Activated T-helper 17 cell treated with anti-CD3 and anti-CD28 coated beads, Interleukin-2, amount 50 U/mL, for 72 hours (primary cell): ENCODE measurements around the gene ENTREP1. TPM values are rescaled to one million over a fixed set of nuclear protein-coding genes. Genes with fewer than 3 reads are reported as not detected.
"Not testable (repeated sequence)": the region's sequence is repeated elsewhere in the genome, so short reads cannot be mapped to it uniquely, and the experiment has no call there.

Experiments used
- ATAC-seq: fragments of 150-1000 bp; cut with Tn5 transposase; replicated peaks from 2 replicates; pipeline ENCODE4 v1.10.0; 2021; ENCODE audit warnings: mild to moderate bottlenecking, moderate library complexity
- H3K27ac Mint-ChIP-seq: one replicate; pipeline ENCODE4 v1.8.0; 2022; ENCODE audit warnings: mixed read lengths
- H3K27me3 Mint-ChIP-seq: one replicate; pipeline ENCODE4 v1.8.0; 2022; ENCODE audit warnings: mixed read lengths
- H3K36me3 Mint-ChIP-seq: one replicate; pipeline ENCODE4 v1.8.0; 2022; ENCODE audit warnings: low read depth, mild to moderate bottlenecking, mixed read lengths
- H3K4me1 Mint-ChIP-seq: one replicate; pipeline ENCODE4 v1.8.0; 2022; ENCODE audit warnings: mixed read lengths
- H3K4me3 Mint-ChIP-seq: one replicate; pipeline ENCODE4 v1.8.0; 2022; ENCODE audit warnings: mild to moderate bottlenecking, mixed read lengths
- H3K9me3 Mint-ChIP-seq: one replicate; pipeline ENCODE4 v1.8.0; 2022; ENCODE audit warnings: mixed read lengths
- total RNA-seq, 2 donors: library from RNA; stranded (reverse); gene quantifications; one replicate each; pipeline ENCODE4 v1.2.3, GENCODE V29; 2022

Gene ENTREP1
- total RNA-seq, 2 donors from 2014 or later = not detected

DNA sequence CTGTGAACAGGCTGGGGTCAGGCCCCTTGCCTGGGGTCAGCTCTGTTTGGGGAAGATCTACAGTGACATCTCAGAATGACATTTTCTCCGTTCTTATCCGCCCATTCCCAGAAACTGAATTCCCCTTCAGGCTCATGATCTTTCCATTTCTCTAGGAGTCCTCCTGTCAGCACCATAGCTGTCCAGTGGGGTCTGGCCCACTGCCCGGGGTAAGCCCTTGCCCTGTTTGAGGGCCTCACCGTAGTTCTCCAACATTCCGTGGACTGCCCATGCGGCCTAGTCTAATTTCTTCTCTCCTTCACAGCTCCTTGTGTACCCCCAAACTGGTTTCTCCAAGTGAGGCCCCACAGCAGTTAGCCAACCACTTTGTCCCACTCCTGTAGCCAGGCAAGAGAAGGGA lies 68.4 kb downstream of the ENTREP1 start:
- ATAC-seq = no peak
- no peak overlapping the region for H3K4me3 Mint-ChIP-seq
- no peaks in the 10 kb centered on the region for H3K36me3 Mint-ChIP-seq
- H3K27ac Mint-ChIP-seq = no peak overlapping the region
- H3K27me3 Mint-ChIP-seq = peaks cover 20% of the 10 kb centered on the region
- no peaks in the 10 kb centered on the region for H3K9me3 Mint-ChIP-seq
- H3K4me1 Mint-ChIP-seq = no peaks in the 10 kb centered on the region

DNA sequence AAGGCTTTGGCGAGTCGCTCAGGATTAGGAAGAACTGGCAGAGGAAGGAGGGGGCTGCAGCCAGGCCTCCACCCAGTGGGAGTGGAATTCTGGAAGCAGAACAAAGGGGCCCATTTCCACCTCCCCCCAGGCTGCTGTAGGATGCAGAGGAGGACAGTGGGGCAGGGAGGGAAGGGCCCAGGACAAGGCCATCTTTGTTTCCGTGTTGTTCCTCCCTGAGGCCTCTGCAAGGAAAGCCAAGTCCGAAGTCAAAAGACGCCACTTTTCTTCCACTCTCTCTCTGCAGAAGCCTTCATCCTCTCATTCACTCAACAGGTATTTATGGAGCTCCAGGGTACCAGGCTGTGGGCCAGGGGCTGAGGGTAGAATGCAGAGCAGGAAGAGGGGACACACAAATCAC lies 70.7 kb downstream of the ENTREP1 start:
- no peak for ATAC-seq
- Mint-ChIP-seq H3K27ac (no peak overlapping the region), H3K36me3 (no peaks in the 10 kb centered on the region), H3K4me1 (no peaks in the 10 kb centered on the region), H3K27me3 (peaks cover 15% of the 10 kb centered on the region), H3K4me3 (no peak overlapping the region), H3K9me3 (no peaks in the 10 kb centered on the region)

DNA sequence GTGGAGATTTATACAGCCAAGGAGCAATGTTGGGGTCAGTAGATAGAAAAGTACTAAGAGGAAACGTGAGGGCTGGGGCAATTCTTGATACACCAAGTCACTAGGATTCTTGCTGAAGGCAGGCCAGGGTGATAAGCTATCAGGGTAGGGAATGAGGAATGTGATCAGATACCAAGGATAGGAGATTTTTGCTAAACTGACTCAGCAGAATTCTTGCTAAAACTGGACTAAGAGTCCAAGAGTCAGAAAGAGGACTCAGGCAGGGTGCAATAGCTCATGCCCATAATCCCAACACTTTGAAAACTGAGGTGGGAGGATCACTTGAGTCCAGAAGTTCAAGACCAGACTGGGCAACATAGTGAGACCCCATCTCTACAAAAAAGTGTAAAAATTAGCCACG lies 71.7 kb downstream of the ENTREP1 start:
- ATAC-seq = no peak
- H3K4me3 Mint-ChIP-seq = no peak overlapping the region
- no peaks in the 10 kb centered on the region for H3K36me3 Mint-ChIP-seq
- no peaks in the 10 kb centered on the region for H3K4me1 Mint-ChIP-seq
- H3K9me3 Mint-ChIP-seq = no peaks in the 10 kb centered on the region
- no peak overlapping the region for H3K27ac Mint-ChIP-seq
- peaks cover 13% of the 10 kb centered on the region for H3K27me3 Mint-ChIP-seq

DNA sequence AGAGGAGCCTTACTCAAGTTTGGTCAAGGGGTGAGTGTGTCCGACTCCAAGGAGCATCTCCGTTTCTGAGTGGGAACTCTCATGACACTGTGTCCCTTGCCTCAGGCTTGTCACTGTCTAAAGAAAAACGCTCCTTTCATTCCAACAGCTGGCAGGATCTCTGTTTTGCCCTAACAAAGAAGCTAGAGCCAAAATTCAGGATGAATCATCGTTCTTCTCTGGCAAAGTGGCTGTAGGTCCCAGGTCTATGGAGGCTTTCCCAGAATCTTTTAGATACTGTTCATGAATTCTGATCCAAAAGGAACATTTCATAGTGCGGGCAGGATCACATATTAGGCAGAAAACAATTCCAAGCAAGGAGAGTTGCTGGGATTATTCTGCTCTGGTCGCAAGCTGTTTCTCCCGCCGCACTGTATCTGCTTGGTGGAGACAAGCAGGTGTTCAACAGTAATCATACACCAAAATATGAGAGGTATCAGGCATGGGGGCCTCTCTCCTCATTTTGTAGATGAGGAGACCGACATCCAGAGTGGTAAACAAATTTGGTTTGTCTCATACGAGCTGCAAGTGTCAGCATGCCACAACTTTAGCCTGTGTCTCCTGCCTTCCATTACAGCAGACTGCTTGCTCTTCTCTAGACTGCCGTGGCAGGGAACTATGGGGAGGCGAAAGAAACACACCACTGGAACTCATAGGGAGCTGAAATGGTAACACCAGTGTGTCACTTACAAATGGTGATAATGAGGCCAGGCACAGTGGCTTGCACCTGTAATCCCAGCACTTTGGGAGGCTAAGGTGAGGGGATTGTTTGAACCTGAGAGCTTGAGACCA lies 72.6 kb downstream of the ENTREP1 start:
- Mint-ChIP-seq H3K36me3 (no peaks in the 10 kb centered on the region), H3K4me3 (no peak overlapping the region), H3K27ac (no peak overlapping the region), H3K27me3 (peaks cover 12% of the 10 kb centered on the region), H3K9me3 (no peaks in the 10 kb centered on the region), H3K4me1 (no peaks in the 10 kb centered on the region)
- ATAC-seq = no peak

DNA sequence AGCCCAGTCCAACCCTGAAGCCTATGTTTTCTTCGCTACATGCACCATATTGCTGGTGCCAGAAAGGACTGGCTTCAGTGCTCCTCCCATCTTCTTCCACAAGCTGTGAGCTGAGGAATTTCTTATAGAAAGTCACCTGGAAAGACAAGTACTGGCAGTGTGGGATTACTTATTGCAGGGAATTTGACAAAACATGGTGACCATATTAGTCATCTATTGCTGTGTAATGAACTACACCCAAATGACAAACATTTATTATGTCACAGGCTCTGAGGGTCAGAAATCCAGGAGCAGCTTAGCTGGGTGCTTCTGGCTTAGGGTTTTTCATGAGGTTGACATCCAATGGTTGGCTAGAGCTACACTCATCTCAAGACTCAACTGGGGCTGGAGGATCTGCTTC lies 75.5 kb downstream of the ENTREP1 start:
- no peak overlapping the region for H3K27ac Mint-ChIP-seq
- no peaks in the 10 kb centered on the region for H3K4me1 Mint-ChIP-seq
- no peaks in the 10 kb centered on the region for H3K9me3 Mint-ChIP-seq
- no peaks in the 10 kb centered on the region for H3K36me3 Mint-ChIP-seq
- H3K27me3 Mint-ChIP-seq = peaks cover 9% of the 10 kb centered on the region
- ATAC-seq = no peak
- no peak overlapping the region for H3K4me3 Mint-ChIP-seq

DNA sequence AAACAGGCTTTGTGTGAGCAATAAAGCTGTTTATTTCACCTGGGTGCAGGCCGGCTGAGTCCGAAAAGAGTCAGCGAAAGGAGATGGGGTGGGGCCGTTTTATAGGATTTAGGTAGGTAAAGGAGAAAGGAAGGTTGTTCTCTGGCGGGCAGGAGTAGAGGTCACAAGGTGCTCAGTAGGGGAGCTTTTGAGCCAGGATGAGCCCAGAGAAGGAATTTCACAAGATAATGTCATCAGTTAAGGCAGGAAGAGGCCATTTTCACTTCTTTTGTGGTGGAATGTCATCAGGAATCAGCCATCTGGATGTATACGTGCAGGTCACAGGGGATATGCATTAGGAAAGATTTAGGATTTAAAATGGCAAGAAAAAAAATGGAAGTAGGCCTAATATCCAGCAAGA lies 84.9 kb downstream of the ENTREP1 start:
- ATAC-seq, H3K9me3 Mint-ChIP-seq, H3K27ac Mint-ChIP-seq, H3K4me3 Mint-ChIP-seq, H3K4me1 Mint-ChIP-seq, H3K36me3 Mint-ChIP-seq: not testable (repeated sequence)
- H3K27me3 Mint-ChIP-seq = peaks cover 22% of the 10 kb centered on the region

DNA sequence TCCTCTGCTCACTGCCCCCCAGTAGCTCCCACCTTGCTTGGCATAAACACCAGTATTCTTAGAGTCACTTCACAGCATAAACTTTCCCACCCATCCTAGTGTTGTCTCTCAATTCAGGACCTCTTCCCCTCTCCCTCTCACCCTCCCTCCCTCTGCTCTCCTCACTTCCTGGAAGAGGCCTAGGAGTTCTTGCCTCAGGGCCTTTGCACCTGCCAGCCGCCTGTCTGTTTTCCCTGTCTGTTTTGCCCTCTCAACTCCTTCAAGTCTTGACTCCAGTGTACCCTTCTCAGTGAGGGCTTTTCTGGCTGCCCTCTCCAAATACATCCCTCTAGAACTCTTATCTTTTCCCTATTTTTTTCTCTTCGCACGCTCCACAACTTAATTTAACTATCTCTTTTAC lies 86.2 kb downstream of the ENTREP1 start:
- H3K27me3 Mint-ChIP-seq = peaks cover 22% of the 10 kb centered on the region
- no peak overlapping the region for H3K27ac Mint-ChIP-seq
- ATAC-seq = no peak
- H3K36me3 Mint-ChIP-seq = no peaks in the 10 kb centered on the region
- no peaks in the 10 kb centered on the region for H3K9me3 Mint-ChIP-seq
- no peaks in the 10 kb centered on the region for H3K4me1 Mint-ChIP-seq
- H3K4me3 Mint-ChIP-seq = no peak overlapping the region

DNA sequence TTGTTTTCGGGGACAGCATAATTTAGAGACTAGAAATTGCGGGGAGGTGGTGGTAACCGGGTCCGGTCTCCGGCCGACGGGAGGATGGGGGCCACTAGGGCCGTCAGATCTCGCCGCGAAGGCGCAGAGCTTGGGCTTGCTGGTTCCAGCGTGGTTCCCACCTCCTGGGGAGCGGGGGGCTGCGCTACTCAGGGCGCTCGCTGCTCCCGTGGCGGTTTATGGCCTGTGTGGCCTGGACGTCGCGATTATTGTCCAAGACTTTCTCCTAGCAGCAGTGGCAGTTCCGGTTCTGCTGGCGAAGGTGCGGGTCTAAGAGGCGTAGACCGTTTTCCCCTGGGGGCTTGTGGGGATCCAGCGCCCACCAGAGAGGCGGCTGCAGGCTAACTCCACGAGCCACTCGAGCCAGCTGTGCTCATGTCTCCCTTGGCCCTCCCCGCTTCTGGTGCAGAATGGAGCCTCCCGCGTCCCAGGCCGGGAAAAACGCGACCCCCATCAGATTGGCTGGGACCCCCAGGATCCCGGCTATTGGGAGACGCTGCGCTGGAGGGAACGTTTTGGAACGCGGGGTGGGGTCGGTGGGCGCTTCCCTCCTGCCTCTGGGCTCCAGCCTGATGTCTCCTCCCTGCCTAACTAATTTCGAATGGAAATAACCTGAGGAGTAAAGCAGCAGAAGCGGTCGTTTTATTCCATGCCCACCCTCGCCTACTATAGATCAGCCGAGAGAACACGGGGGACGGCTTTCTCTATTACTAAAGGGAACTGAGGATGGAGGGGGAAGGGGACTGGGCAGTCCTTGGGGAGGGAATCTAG lies 87.1 kb downstream of the ENTREP1 start:
- Mint-ChIP-seq H3K9me3 (no peaks in the 10 kb centered on the region), H3K4me1 (no peaks in the 10 kb centered on the region), H3K36me3 (no peaks in the 10 kb centered on the region), H3K4me3 (no peak overlapping the region), H3K27me3 (peaks cover 22% of the 10 kb centered on the region), H3K27ac (no peak overlapping the region)
- no peak for ATAC-seq

- ATAC-seq = no peak
- Mint-ChIP-seq H3K9me3 (no peaks in the 10 kb centered on the region), H3K4me1 (no peaks in the 10 kb centered on the region), H3K36me3 (no peaks in the 10 kb centered on the region), H3K27me3 (peaks cover 22% of the 10 kb centered on the region), H3K4me3 (no peak overlapping the region), H3K27ac (no peak overlapping the region)
These were observed 87.7 kb downstream of the ENTREP1 start for GRCh38 chr9:69412741-69413150.

GRCh38 chr9:69420611-69421270 lies 95.7 kb downstream of the ENTREP1 start:
- Mint-ChIP-seq H3K27me3 (peaks cover 18% of the 10 kb centered on the region), H3K36me3 (no peaks in the 10 kb centered on the region), H3K4me1 (peaks cover 6% of the 10 kb centered on the region), H3K4me3 (no peak overlapping the region), H3K27ac (no peak overlapping the region), H3K9me3 (no peaks in the 10 kb centered on the region)
- peak; percentile 86 for ATAC-seq

GRCh38 chr9:69421908-69422801 lies 97.1 kb downstream of the ENTREP1 start:
- H3K27ac Mint-ChIP-seq = no peak overlapping the region
- H3K27me3 Mint-ChIP-seq = peaks cover 18% of the 10 kb centered on the region
- H3K4me1 Mint-ChIP-seq = peaks cover 6% of the 10 kb centered on the region
- H3K9me3 Mint-ChIP-seq = no peaks in the 10 kb centered on the region
- ATAC-seq = peak; percentile 48
- no peak overlapping the region for H3K4me3 Mint-ChIP-seq
- no peaks in the 10 kb centered on the region for H3K36me3 Mint-ChIP-seq

DNA sequence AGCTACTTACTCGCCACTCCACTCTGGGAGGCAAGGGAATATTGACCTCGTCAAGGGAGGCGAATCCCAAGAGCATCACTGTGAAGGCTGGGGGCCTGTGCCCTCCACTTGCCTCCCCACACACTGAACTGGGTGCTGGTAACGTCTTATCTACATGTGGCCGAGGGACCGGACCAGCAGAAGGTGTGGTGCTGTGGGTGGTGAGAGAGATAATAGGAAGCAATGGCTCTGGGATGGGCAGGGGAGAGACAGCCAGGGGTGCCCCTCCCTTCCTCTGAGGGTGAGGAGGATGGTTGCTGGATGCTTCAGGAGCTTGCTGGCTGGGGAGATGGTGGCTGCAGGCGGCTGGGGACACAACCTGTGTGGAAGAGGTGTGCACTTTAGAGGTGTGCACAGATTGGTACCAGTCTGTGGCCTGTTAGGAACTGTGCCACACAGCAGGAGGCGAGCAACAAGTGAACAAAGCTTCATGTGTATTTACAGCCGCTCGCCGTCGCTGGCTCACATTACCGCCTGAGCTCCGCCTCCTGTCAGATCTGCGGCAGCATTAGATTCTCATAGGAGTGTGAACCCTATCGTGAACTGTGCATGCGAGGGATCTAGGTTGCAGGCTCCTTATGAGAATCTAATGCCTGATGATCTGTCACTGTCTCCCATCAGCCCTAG lies 100.3 kb downstream of the ENTREP1 start:
- ATAC-seq = no peak
- Mint-ChIP-seq H3K4me3 (no peak overlapping the region), H3K27ac (no peak overlapping the region), H3K27me3 (peaks cover 11% of the 10 kb centered on the region), H3K9me3 (no peaks in the 10 kb centered on the region), H3K4me1 (peaks cover 6% of the 10 kb centered on the region), H3K36me3 (no peaks in the 10 kb centered on the region)

- no peak overlapping the region for H3K4me3 Mint-ChIP-seq
- no peaks in the 10 kb centered on the region for H3K27me3 Mint-ChIP-seq
- no peak overlapping the region for H3K27ac Mint-ChIP-seq
- H3K4me1 Mint-ChIP-seq = peaks cover 3% of the 10 kb centered on the region
- no peak for ATAC-seq
- no peaks in the 10 kb centered on the region for H3K9me3 Mint-ChIP-seq
- H3K36me3 Mint-ChIP-seq = no peaks in the 10 kb centered on the region
These were observed 102.3 kb downstream of the ENTREP1 start for GRCh38 chr9:69427286-69427685.
